ENCODE results near the gene ZDHHC18. TPM values are rescaled to one million over a fixed set of nuclear protein-coding genes. Genes with fewer than 3 reads are reported as not detected.
"Not testable (repeated sequence)": the region's sequence is repeated elsewhere in the genome, so short reads cannot be mapped to it uniquely, and the experiment has no call there.

The ZDHHC18 gene
- polyA plus RNA-seq, 1 donor from 2014 or later, result 4.3 TPM

GRCh38 chr1:26833432-26834405 is 7.2 kb downstream of the ZDHHC18 start:
- Mint-ChIP-seq H3K9me3 (no peaks in the 10 kb centered on the region), H3K27me3 (no peaks in the 10 kb centered on the region), H3K4me3 (peak overlapping the region; percentile 65 to 94 (median 78)), H3K4me1 (peaks cover 33 to 57% (median 33%) of the 10 kb centered on the region in 3 donors), H3K27ac (peak overlapping the region; percentile 95 to 99 (median 99)), H3K36me3 (peaks cover 6% of the 10 kb centered on the region)

- H3K36me3 Mint-ChIP-seq, H3K9me3 Mint-ChIP-seq, H3K27me3 Mint-ChIP-seq, H3K4me3 Mint-ChIP-seq: not testable (repeated sequence)
- Mint-ChIP-seq H3K4me1 (peaks cover 25 to 37% (median 29%) of the 10 kb centered on the region in 3 donors), H3K27ac (peak overlapping the region in 2 of 3 donors; percentile 66 to 96)
Observed at GRCh38 chr1:26837665-26838064, 11.2 kb downstream of the ZDHHC18 start.

GRCh38 chr1:26838474-26839338 is 12.2 kb downstream of the ZDHHC18 start:
- Mint-ChIP-seq H3K36me3 (peaks cover 2% of the 10 kb centered on the region), H3K9me3 (no peaks in the 10 kb centered on the region), H3K27ac (peak overlapping the region; percentile 87 to 96 (median 91)), H3K4me1 (peaks cover 15 to 28% (median 19%) of the 10 kb centered on the region in 3 donors), H3K4me3 (peak overlapping the region in 3 of 4 donors; percentile 33 to 82 (median 48)), H3K27me3 (no peaks in the 10 kb centered on the region)

GRCh38 chr1:26839339-26839722 is 12.8 kb downstream of the ZDHHC18 start:
- peak overlapping the region; percentile 87 to 96 (median 91) for H3K27ac Mint-ChIP-seq
- H3K4me1 Mint-ChIP-seq, result peaks cover 14 to 22% (median 19%) of the 10 kb centered on the region in 3 donors
- peak overlapping the region in 2 of 4 donors; percentile 33 to 61 for H3K4me3 Mint-ChIP-seq
- H3K9me3 Mint-ChIP-seq, result no peaks in the 10 kb centered on the region
- H3K36me3 Mint-ChIP-seq, result peaks cover 3% of the 10 kb centered on the region
- no peaks in the 10 kb centered on the region for H3K27me3 Mint-ChIP-seq

GRCh38 chr1:26839779-26840178 is 13.3 kb downstream of the ZDHHC18 start:
- H3K36me3 Mint-ChIP-seq, result peaks cover 3% of the 10 kb centered on the region
- H3K27ac Mint-ChIP-seq, result peak overlapping the region; percentile 87 to 96 (median 91)
- H3K9me3 Mint-ChIP-seq, result no peaks in the 10 kb centered on the region
- no peaks in the 10 kb centered on the region for H3K27me3 Mint-ChIP-seq
- H3K4me1 Mint-ChIP-seq, result peaks cover 14 to 19% (median 18%) of the 10 kb centered on the region in 3 donors
- no peak overlapping the region for H3K4me3 Mint-ChIP-seq

- H3K4me1 Mint-ChIP-seq, result peaks cover 0 to 5% (median 0%) of the 10 kb centered on the region in 3 donors
Observed at GRCh38 chr1:26844424-26845196, 18.1 kb downstream of the ZDHHC18 start.

GRCh38 chr1:26847826-26848225 is 21.3 kb downstream of the ZDHHC18 start:
- not testable (repeated sequence) for H3K4me3 Mint-ChIP-seq, H3K36me3 Mint-ChIP-seq, H3K27me3 Mint-ChIP-seq, H3K9me3 Mint-ChIP-seq, H3K4me1 Mint-ChIP-seq
- peak overlapping the region in 1 of 3 donors; percentile 51 for H3K27ac Mint-ChIP-seq

More at GRCh38 chr1:26844424-26845196, 18.1 kb downstream of the ZDHHC18 start:
- Mint-ChIP-seq H3K27me3 (no peaks in the 10 kb centered on the region), H3K4me3 (no peak overlapping the region), H3K9me3 (no peaks in the 10 kb centered on the region), H3K36me3 (peaks cover 3% of the 10 kb centered on the region), H3K27ac (peak overlapping the region in 1 of 3 donors; percentile 78)

- Mint-ChIP-seq H3K27ac (peak overlapping the region in 1 of 3 donors; percentile 39), H3K9me3 (no peaks in the 10 kb centered on the region), H3K36me3 (peaks cover 3% of the 10 kb centered on the region), H3K4me3 (no peak overlapping the region), H3K27me3 (no peaks in the 10 kb centered on the region), H3K4me1 (peaks cover 0 to 5% (median 3%) of the 10 kb centered on the region in 3 donors)
Observed at GRCh38 chr1:26848499-26848898, 22.0 kb downstream of the ZDHHC18 start.

GRCh38 chr1:26848941-26849774 is 22.7 kb downstream of the ZDHHC18 start:
- Mint-ChIP-seq H3K27me3 (no peaks in the 10 kb centered on the region), H3K27ac (no peak overlapping the region), H3K36me3 (peaks cover 1% of the 10 kb centered on the region), H3K9me3 (no peaks in the 10 kb centered on the region), H3K4me1 (peaks cover 0 to 5% (median 3%) of the 10 kb centered on the region in 3 donors), H3K4me3 (no peak overlapping the region)

- Mint-ChIP-seq H3K9me3 (no peaks in the 10 kb centered on the region), H3K27ac (peak overlapping the region in 1 of 3 donors; percentile 30), H3K36me3 (peaks cover 7% of the 10 kb centered on the region), H3K27me3 (no peaks in the 10 kb centered on the region), H3K4me1 (peaks cover 0 to 5% (median 3%) of the 10 kb centered on the region in 3 donors), H3K4me3 (no peak overlapping the region)
Observed at GRCh38 chr1:26851106-26851684, 24.7 kb downstream of the ZDHHC18 start.

GRCh38 chr1:26852701-26853100 is 26.2 kb downstream of the ZDHHC18 start:
- H3K27ac Mint-ChIP-seq, result no peak overlapping the region
- no peak overlapping the region for H3K4me3 Mint-ChIP-seq
- H3K4me1 Mint-ChIP-seq, result peaks cover 0 to 3% (median 2%) of the 10 kb centered on the region in 3 donors
- no peaks in the 10 kb centered on the region for H3K27me3 Mint-ChIP-seq
- H3K9me3 Mint-ChIP-seq, result no peaks in the 10 kb centered on the region
- H3K36me3 Mint-ChIP-seq, result peaks cover 7% of the 10 kb centered on the region

GRCh38 chr1:26853156-26853555 is 26.7 kb downstream of the ZDHHC18 start:
- Mint-ChIP-seq H3K27me3 (no peaks in the 10 kb centered on the region), H3K9me3 (no peaks in the 10 kb centered on the region), H3K4me3 (no peak overlapping the region), H3K27ac (no peak overlapping the region), H3K4me1 (peaks cover 0 to 3% (median 2%) of the 10 kb centered on the region in 3 donors), H3K36me3 (peaks cover 7% of the 10 kb centered on the region)

- Mint-ChIP-seq H3K27me3 (no peaks in the 10 kb centered on the region), H3K27ac (no peak overlapping the region), H3K4me3 (no peak overlapping the region), H3K36me3 (peaks cover 6% of the 10 kb centered on the region), H3K4me1 (peaks cover 0 to 3% (median 2%) of the 10 kb centered on the region in 3 donors), H3K9me3 (no peaks in the 10 kb centered on the region)
Observed at GRCh38 chr1:26853600-26853999, 27.1 kb downstream of the ZDHHC18 start.

All from IgD-negative memory B cell (primary cell).